WTC11 (cell line): ENCODE measurements around the gene ZFAND3. TPM values are rescaled to one million over a fixed set of nuclear protein-coding genes. Genes with fewer than 3 reads are reported as not detected.

Experiments
- ATAC-seq: fragments of 200-7000 bp; cut with Tn5 transposase; 2 replicates; pipeline ENCODE4 v1.10.0; 2021; ENCODE audit warnings: mild to moderate bottlenecking, moderate library complexity
- CTCF ChIA-PET: fragments of 300-600 bp; sonication (Branson Sonifier 250); formaldehyde crosslinking; loops from one replicate; lab custom pipeline; 2021; ENCODE audit warnings: antibody characterized with exemption; lab: Charles Lee
- POLR2A ChIA-PET: fragments of 350-600 bp; sonication (Branson Sonifier 250); formaldehyde crosslinking; loops from one replicate; lab custom pipeline; 2021; ENCODE audit warnings: antibody characterized with exemption; lab: Charles Lee
- DNase-seq: peaks from one replicate; pipeline ENCODE4 v3.0.0; 2021; ENCODE audit warnings: low spot score
- H3K27ac Mint-ChIP-seq: 2 replicates; pipeline ENCODE4 v1.8.0; 2021; ENCODE audit warnings: mixed read lengths
- H3K27me3 Mint-ChIP-seq: 2 replicates; pipeline ENCODE4 v1.8.0; 2021; ENCODE audit warnings: low read depth, mild to moderate bottlenecking, moderate library complexity, mixed read lengths
- H3K36me3 Mint-ChIP-seq: 2 replicates; pipeline ENCODE4 v1.8.0; 2021; ENCODE audit warnings: mixed read lengths
- H3K4me1 Mint-ChIP-seq: 2 replicates; pipeline ENCODE4 v1.8.0; 2022; ENCODE audit warnings: mixed read lengths
- H3K4me3 Mint-ChIP-seq: 2 replicates; pipeline ENCODE4 v1.8.0; 2021; ENCODE audit warnings: mild to moderate bottlenecking, moderate library complexity, mixed read lengths
- H3K9me3 Mint-ChIP-seq: 2 replicates; pipeline ENCODE4 v1.8.0; 2021; ENCODE audit warnings: mixed read lengths
- ATF1 ChIP-seq: sonication (generic); formaldehyde crosslinking; IDR thresholded peaks from 2 replicates; pipeline ENCODE4 v1.8.1; 2023; ENCODE audit warnings: mild to moderate bottlenecking, moderate library complexity, missing genetic modification reagents
- CREM ChIP-seq: sonication (generic); formaldehyde crosslinking; IDR thresholded peaks from 2 replicates; pipeline ENCODE4 v1.8.1; 2022; ENCODE audit warnings: mild to moderate bottlenecking, missing genetic modification reagents, moderate library complexity
- ETV6 ChIP-seq: sonication (generic); formaldehyde crosslinking; IDR thresholded peaks from 2 replicates; pipeline ENCODE4 v1.8.1; 2022; ENCODE audit warnings: mild to moderate bottlenecking, missing genetic modification reagents
- JUN ChIP-seq: sonication (generic); formaldehyde crosslinking; IDR thresholded peaks from 2 replicates; pipeline ENCODE4 v1.8.0; 2023; ENCODE audit warnings: mild to moderate bottlenecking, missing genetic modification reagents
- NR1H2 ChIP-seq: sonication (generic); formaldehyde crosslinking; IDR thresholded peaks from 2 replicates; pipeline ENCODE4 v1.9.0; 2021; ENCODE audit warnings: mild to moderate bottlenecking, moderate library complexity, missing genetic modification reagents
- NR3C1 ChIP-seq: sonication (generic); formaldehyde crosslinking; conservative IDR thresholded peaks from 2 replicates; pipeline ENCODE4 v1.8.1; 2023; ENCODE audit warnings: low read depth, mild to moderate bottlenecking, missing genetic modification reagents
- OVOL2 ChIP-seq: fragments of 250-450 bp; sonication (Bioruptor Pico); IDR thresholded peaks from 2 replicates; pipeline ENCODE4 v1.9.0; 2021; ENCODE audit warnings: mild to moderate bottlenecking, borderline replicate concordance
- RORB ChIP-seq: fragments of 250-450 bp; sonication (Bioruptor Pico); IDR thresholded peaks from 2 replicates; pipeline ENCODE4 v1.9.0; 2021; ENCODE audit warnings: mild to moderate bottlenecking
- SMAD3 ChIP-seq: sonication (generic); formaldehyde crosslinking; IDR thresholded peaks from 2 replicates; pipeline ENCODE4 v1.8.0; 2022; ENCODE audit warnings: missing genetic modification reagents, mild to moderate bottlenecking, borderline replicate concordance
- SOX15 ChIP-seq: fragments of 250-450 bp; sonication (Bioruptor Pico); IDR thresholded peaks from 2 replicates; pipeline ENCODE4 v1.9.0; 2021; ENCODE audit warnings: mild to moderate bottlenecking
- TCF7 ChIP-seq: sonication (generic); formaldehyde crosslinking; IDR thresholded peaks from 2 replicates; pipeline ENCODE4 v1.8.0; 2022; ENCODE audit warnings: mild to moderate bottlenecking, low read depth, missing genetic modification reagents, moderate library complexity
- TEAD4 ChIP-seq: sonication (generic); formaldehyde crosslinking; IDR thresholded peaks from 2 replicates; pipeline ENCODE4 v1.8.0; 2022; ENCODE audit warnings: mild to moderate bottlenecking, missing genetic modification reagents
- TP53 ChIP-seq: sonication (generic); formaldehyde crosslinking; IDR thresholded peaks from 2 replicates; pipeline ENCODE4 v1.8.1; 2023; ENCODE audit warnings: mild to moderate bottlenecking, missing genetic modification reagents
- ZNF219 ChIP-seq: sonication (generic); formaldehyde crosslinking; IDR thresholded peaks from 2 replicates; pipeline ENCODE4 v1.8.0; 2023; ENCODE audit warnings: missing genetic modification reagents, mild to moderate bottlenecking, borderline replicate concordance
- ZNF232 ChIP-seq: sonication (generic); formaldehyde crosslinking; IDR thresholded peaks from 2 replicates; pipeline ENCODE4 v1.8.0; 2022; ENCODE audit warnings: mild to moderate bottlenecking, missing genetic modification reagents
- ZNF317 ChIP-seq: sonication (generic); formaldehyde crosslinking; IDR thresholded peaks from 2 replicates; pipeline ENCODE4 v1.8.1; 2023; ENCODE audit warnings: low read depth, mild to moderate bottlenecking, moderate library complexity, missing genetic modification reagents, borderline replicate concordance
- ZNF416 ChIP-seq: fragments of 250-450 bp; sonication (Bioruptor Pico); IDR thresholded peaks from 2 replicates; pipeline ENCODE4 v1.9.0; 2021; ENCODE audit warnings: mild to moderate bottlenecking, inconsistent platforms
- total RNA-seq: library from RNA; stranded (reverse); gene quantifications from 3 replicates; pipeline ENCODE4 v1.2.3, GENCODE V29; 2021
- TF ChIP-seq, protein P1 (sequence below): sonication (generic); formaldehyde crosslinking; IDR thresholded peaks from 2 replicates; pipeline ENCODE4 v1.8.1; 2023; ENCODE audit warnings: mild to moderate bottlenecking, missing genetic modification reagents, moderate library complexity
- TF ChIP-seq, protein P2 (sequence below): sonication (generic); formaldehyde crosslinking; conservative IDR thresholded peaks from 2 replicates; pipeline ENCODE4 v1.8.1; 2023; ENCODE audit warnings: mild to moderate bottlenecking, low read depth, missing genetic modification reagents, moderate library complexity
- TF ChIP-seq, protein P3 (sequence below): sonication (generic); formaldehyde crosslinking; IDR thresholded peaks from 2 replicates; pipeline ENCODE4 v1.8.1; 2023; ENCODE audit warnings: mild to moderate bottlenecking, missing genetic modification reagents, borderline replicate concordance
- TF ChIP-seq, protein P4 (sequence below): sonication (generic); formaldehyde crosslinking; IDR thresholded peaks from 2 replicates; pipeline ENCODE4 v1.8.1; 2022; ENCODE audit warnings: mild to moderate bottlenecking, missing genetic modification reagents, moderate library complexity, borderline replicate concordance
- TF ChIP-seq, protein P5 (sequence below): sonication (generic); formaldehyde crosslinking; IDR thresholded peaks from 2 replicates; pipeline ENCODE4 v1.8.0; 2022; ENCODE audit warnings: mild to moderate bottlenecking, missing genetic modification reagents

ZFAND3 gene
- total RNA-seq, 1 experiment from 2014 or later: 50.3 TPM

DNA sequence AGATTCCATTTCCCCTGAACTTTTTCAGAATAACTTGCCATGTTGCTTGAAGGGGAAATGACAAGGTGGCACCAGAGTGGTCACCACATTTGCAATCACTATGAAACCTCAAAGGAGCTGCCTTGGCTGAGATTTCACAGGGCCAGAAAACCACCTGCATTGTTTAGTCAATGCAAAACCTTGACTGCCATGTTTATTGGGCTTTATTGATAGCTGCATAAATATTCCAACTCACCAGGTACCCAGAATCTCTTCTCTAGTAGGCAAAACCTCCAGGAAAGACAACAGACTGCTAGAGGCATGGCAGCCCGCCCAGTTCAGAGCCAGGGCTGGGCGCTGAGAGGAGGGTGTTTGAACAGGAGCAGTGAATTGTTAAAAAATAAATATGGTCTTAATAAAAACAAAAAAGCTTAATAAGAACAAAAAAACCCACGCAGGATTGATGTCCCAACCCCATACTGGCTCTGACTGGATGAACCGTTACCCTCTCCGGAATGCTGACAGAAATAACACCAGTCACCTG is 375.6 kb downstream of the ZFAND3 start:
- H3K9me3 Mint-ChIP-seq: no peaks in the 10 kb centered on the region
- no peak overlapping the region for H3K4me3 Mint-ChIP-seq
- DNase-seq: no peak
- ChIA-PET POLR2A (no interaction called here), CTCF (interaction anchor here (1.8 to 2.7 kb wide), 2 partner anchors 15 to 299 kb away, joined by 4 to 6 read pairs; no protein-coding TSS in a partner anchor)
- H3K27me3 Mint-ChIP-seq: no peaks in the 10 kb centered on the region
- H3K4me1 Mint-ChIP-seq: peaks cover 35% of the 10 kb centered on the region
- no peaks in the 10 kb centered on the region for H3K36me3 Mint-ChIP-seq
- TF ChIP-seq, protein P1, sequence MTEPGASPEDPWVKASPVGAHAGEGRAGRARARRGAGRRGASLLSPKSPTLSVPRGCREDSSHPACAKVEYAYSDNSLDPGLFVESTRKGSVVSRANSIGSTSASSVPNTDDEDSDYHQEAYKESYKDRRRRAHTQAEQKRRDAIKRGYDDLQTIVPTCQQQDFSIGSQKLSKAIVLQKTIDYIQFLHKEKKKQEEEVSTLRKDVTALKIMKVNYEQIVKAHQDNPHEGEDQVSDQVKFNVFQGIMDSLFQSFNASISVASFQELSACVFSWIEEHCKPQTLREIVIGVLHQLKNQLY (CRISPR knock-in tag): no peak
- no peak for TF ChIP-seq TEAD4 (CRISPR knock-in tag)
- no peak for TF ChIP-seq SOX15 (CRISPR knock-in tag)
- no peak for TF ChIP-seq ATF1 (CRISPR knock-in tag)
- TF ChIP-seq ZNF317 (CRISPR knock-in tag): no peak
- TF ChIP-seq ZNF232 (CRISPR knock-in tag): no peak
- TF ChIP-seq JUN: no peak
- TF ChIP-seq, protein P2, sequence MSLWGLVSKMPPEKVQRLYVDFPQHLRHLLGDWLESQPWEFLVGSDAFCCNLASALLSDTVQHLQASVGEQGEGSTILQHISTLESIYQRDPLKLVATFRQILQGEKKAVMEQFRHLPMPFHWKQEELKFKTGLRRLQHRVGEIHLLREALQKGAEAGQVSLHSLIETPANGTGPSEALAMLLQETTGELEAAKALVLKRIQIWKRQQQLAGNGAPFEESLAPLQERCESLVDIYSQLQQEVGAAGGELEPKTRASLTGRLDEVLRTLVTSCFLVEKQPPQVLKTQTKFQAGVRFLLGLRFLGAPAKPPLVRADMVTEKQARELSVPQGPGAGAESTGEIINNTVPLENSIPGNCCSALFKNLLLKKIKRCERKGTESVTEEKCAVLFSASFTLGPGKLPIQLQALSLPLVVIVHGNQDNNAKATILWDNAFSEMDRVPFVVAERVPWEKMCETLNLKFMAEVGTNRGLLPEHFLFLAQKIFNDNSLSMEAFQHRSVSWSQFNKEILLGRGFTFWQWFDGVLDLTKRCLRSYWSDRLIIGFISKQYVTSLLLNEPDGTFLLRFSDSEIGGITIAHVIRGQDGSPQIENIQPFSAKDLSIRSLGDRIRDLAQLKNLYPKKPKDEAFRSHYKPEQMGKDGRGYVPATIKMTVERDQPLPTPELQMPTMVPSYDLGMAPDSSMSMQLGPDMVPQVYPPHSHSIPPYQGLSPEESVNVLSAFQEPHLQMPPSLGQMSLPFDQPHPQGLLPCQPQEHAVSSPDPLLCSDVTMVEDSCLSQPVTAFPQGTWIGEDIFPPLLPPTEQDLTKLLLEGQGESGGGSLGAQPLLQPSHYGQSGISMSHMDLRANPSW (CRISPR knock-in tag): no peak
- TF ChIP-seq SMAD3 (CRISPR knock-in tag): no peak
- TF ChIP-seq ETV6 (CRISPR knock-in tag): no peak
- no peak for TF ChIP-seq NR3C1 (CRISPR knock-in tag)
- TF ChIP-seq, protein P3, sequence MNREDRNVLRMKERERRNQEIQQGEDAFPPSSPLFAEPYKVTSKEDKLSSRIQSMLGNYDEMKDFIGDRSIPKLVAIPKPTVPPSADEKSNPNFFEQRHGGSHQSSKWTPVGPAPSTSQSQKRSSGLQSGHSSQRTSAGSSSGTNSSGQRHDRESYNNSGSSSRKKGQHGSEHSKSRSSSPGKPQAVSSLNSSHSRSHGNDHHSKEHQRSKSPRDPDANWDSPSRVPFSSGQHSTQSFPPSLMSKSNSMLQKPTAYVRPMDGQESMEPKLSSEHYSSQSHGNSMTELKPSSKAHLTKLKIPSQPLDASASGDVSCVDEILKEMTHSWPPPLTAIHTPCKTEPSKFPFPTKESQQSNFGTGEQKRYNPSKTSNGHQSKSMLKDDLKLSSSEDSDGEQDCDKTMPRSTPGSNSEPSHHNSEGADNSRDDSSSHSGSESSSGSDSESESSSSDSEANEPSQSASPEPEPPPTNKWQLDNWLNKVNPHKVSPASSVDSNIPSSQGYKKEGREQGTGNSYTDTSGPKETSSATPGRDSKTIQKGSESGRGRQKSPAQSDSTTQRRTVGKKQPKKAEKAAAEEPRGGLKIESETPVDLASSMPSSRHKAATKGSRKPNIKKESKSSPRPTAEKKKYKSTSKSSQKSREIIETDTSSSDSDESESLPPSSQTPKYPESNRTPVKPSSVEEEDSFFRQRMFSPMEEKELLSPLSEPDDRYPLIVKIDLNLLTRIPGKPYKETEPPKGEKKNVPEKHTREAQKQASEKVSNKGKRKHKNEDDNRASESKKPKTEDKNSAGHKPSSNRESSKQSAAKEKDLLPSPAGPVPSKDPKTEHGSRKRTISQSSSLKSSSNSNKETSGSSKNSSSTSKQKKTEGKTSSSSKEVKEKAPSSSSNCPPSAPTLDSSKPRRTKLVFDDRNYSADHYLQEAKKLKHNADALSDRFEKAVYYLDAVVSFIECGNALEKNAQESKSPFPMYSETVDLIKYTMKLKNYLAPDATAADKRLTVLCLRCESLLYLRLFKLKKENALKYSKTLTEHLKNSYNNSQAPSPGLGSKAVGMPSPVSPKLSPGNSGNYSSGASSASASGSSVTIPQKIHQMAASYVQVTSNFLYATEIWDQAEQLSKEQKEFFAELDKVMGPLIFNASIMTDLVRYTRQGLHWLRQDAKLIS (CRISPR knock-in tag): no peak
- TF ChIP-seq, protein P4, sequence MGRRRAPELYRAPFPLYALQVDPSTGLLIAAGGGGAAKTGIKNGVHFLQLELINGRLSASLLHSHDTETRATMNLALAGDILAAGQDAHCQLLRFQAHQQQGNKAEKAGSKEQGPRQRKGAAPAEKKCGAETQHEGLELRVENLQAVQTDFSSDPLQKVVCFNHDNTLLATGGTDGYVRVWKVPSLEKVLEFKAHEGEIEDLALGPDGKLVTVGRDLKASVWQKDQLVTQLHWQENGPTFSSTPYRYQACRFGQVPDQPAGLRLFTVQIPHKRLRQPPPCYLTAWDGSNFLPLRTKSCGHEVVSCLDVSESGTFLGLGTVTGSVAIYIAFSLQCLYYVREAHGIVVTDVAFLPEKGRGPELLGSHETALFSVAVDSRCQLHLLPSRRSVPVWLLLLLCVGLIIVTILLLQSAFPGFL (CRISPR knock-in tag): no peak
- no peak for TF ChIP-seq NR1H2 (CRISPR knock-in tag)
- no peak for TF ChIP-seq OVOL2
- TF ChIP-seq, all 79 proteins: peak for 0
- no peak overlapping the region for H3K27ac Mint-ChIP-seq
- ATAC-seq: no peak

DNA sequence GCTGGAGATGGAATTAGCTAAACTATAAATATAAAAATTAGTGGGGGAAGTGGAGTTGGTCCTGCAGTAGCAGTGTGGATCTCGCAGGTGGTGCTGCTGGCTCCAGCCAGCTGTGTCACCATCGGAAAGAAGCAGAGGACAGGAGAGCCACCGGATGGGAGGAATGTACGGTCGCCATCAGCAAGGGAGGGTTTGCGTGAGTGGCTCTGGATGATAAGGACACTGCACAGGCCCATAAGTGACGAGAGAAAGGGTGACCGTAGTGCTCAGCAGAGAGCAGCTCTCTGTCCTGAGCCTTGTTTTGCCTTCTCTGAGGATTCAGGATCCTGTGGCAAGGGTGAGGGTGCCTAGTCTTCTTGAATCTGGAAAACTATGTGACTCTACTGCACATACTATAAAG is 378.7 kb downstream of the ZFAND3 start:
- ATAC-seq: no peak
- TF ChIP-seq, protein P5, sequence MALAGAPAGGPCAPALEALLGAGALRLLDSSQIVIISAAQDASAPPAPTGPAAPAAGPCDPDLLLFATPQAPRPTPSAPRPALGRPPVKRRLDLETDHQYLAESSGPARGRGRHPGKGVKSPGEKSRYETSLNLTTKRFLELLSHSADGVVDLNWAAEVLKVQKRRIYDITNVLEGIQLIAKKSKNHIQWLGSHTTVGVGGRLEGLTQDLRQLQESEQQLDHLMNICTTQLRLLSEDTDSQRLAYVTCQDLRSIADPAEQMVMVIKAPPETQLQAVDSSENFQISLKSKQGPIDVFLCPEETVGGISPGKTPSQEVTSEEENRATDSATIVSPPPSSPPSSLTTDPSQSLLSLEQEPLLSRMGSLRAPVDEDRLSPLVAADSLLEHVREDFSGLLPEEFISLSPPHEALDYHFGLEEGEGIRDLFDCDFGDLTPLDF (CRISPR knock-in tag): no peak
- TF ChIP-seq CREM (CRISPR knock-in tag): no peak
- TF ChIP-seq JUN: no peak
- TF ChIP-seq RORB (CRISPR knock-in tag): no peak
- no peak for TF ChIP-seq ZNF219
- no peak for TF ChIP-seq ZNF416 (CRISPR knock-in tag)
- TF ChIP-seq TCF7 (CRISPR knock-in tag): no peak
- no peak for TF ChIP-seq TP53 (CRISPR knock-in tag)
- TF ChIP-seq, protein P4 (CRISPR knock-in tag): no peak

More for the DNA sequence above, 378.7 kb downstream of the ZFAND3 start:
- no peak overlapping the region for H3K27ac Mint-ChIP-seq
- no peak overlapping the region for H3K4me3 Mint-ChIP-seq
- DNase-seq: no peak
- POLR2A ChIA-PET: no interaction called here
- no peaks in the 10 kb centered on the region for H3K9me3 Mint-ChIP-seq
- peaks cover 16% of the 10 kb centered on the region for H3K4me1 Mint-ChIP-seq
- no peaks in the 10 kb centered on the region for H3K27me3 Mint-ChIP-seq
- CTCF ChIA-PET: interaction anchor here (1.3 kb wide), 1 partner anchor 30 kb away, joined by 3 read pairs; no protein-coding TSS in a partner anchor
- H3K36me3 Mint-ChIP-seq: no peaks in the 10 kb centered on the region
